Ishikawa (cell line): ENCODE measurements around the gene TRIM21.

Experiments used
- CEBPB ChIP-seq: IDR thresholded peaks from 2 replicates; pipeline ENCODE4 v1.6.1; 2012
- CREB1 ChIP-seq: IDR thresholded peaks from 2 replicates; pipeline ENCODE4 v1.6.1; 2012; ENCODE audit warnings: low read depth
- EGR1 ChIP-seq: IDR thresholded peaks from 2 replicates; pipeline ENCODE4 v1.6.1; 2012
- EP300 ChIP-seq: IDR thresholded peaks from 2 replicates; pipeline ENCODE4 v1.6.1; 2012; ENCODE audit warnings: borderline replicate concordance
- FOXM1 ChIP-seq: IDR thresholded peaks from 2 replicates; pipeline ENCODE4 v1.6.1; 2012; ENCODE audit warnings: low read depth, borderline replicate concordance
- MAX ChIP-seq: IDR thresholded peaks from 2 replicates; pipeline ENCODE4 v1.6.1; 2012
- NFIC ChIP-seq: IDR thresholded peaks from 2 replicates; pipeline ENCODE4 v1.6.1; 2012
- RAD21 ChIP-seq: IDR thresholded peaks from 2 replicates; pipeline ENCODE4 v1.6.1; 2012; ENCODE audit warnings: low read depth
- REST ChIP-seq: IDR thresholded peaks from 2 replicates; pipeline ENCODE4 v1.6.1; 2012; ENCODE audit warnings: low read depth, mild to moderate bottlenecking
- TAF1 ChIP-seq: IDR thresholded peaks from 2 replicates; pipeline ENCODE4 v1.6.1; 2012; ENCODE audit warnings: low read depth, mild to moderate bottlenecking
- TCF12 ChIP-seq: IDR thresholded peaks from 2 replicates; pipeline ENCODE4 v1.6.1; 2012; ENCODE audit warnings: low read depth
- TEAD4 ChIP-seq: IDR thresholded peaks from 2 replicates; pipeline ENCODE4 v1.6.1; 2012
- USF1 ChIP-seq: IDR thresholded peaks from 2 replicates; pipeline ENCODE4 v1.6.1; 2012
- YY1 ChIP-seq: IDR thresholded peaks from 2 replicates; pipeline ENCODE4 v1.6.1; 2012; ENCODE audit warnings: low read depth
- ZBTB7A ChIP-seq: IDR thresholded peaks from 2 replicates; pipeline ENCODE4 v1.6.1; 2012; ENCODE audit warnings: low read depth

The TRIM21 gene

GRCh38 chr11:4393209-4393857 is at the start of gene TRIM21:
TSS of gene TRIM21 (minus strand) at chr11:4393702. CDS start at chr11:4390409, 3,293 bp downstream.
- TF ChIP-seq NFIC (no peak), TEAD4 (no peak), RAD21 (no peak), MAX (no peak), EP300 (no peak), TCF12 (no peak), TAF1 (no peak), ZBTB7A (0 out of 2 replicates have a peak, but pooled peaks have one; percentile 42), YY1 (no peak)

GRCh38 chr11:4441515-4441914 is 48.0 kb upstream of the TRIM21 start:
- TF ChIP-seq CEBPB (no peak), NFIC (no peak), FOXM1 (no peak), TCF12 (no peak), ZBTB7A (no peak), TAF1 (no peak), USF1 (no peak), YY1 (no peak), REST (no peak), TEAD4 (no peak)

GRCh38 chr11:4436411-4436810 is 42.9 kb upstream of the TRIM21 start:
- TF ChIP-seq YY1 = no peak
- TF ChIP-seq TAF1 = no peak
- TF ChIP-seq TCF12 = no peak
- TF ChIP-seq REST = no peak
- TF ChIP-seq EP300 = no peak
- no peak for TF ChIP-seq NFIC

- TF ChIP-seq CREB1 = no peak
- TF ChIP-seq USF1 = no peak
- no peak for TF ChIP-seq TAF1
- no peak for TF ChIP-seq EP300
- TF ChIP-seq FOXM1 = no peak
- no peak for TF ChIP-seq RAD21
- TF ChIP-seq NFIC = no peak
- no peak for TF ChIP-seq TEAD4
- no peak for TF ChIP-seq MAX
- no peak for TF ChIP-seq REST
- no peak for TF ChIP-seq CEBPB
- no peak for TF ChIP-seq EGR1
- no peak for TF ChIP-seq YY1
- no peak for TF ChIP-seq ZBTB7A
- TF ChIP-seq TCF12 = no peak
Measured at GRCh38 chr11:4433856-4434255, 40.4 kb upstream of the TRIM21 start.
